K562 (cell line): ENCODE data around the gene SLC9A1. TPM values are rescaled to one million over a fixed set of nuclear protein-coding genes. Genes with fewer than 3 reads are reported as not detected.
A peak's percentile ranks its signal among the peaks of the same experiment; 100 is the strongest.

Experiments
- BCL6 ChIP-seq: fragments of 250-450 bp; sonication (Bioruptor Pico); IDR thresholded peaks from 2 replicates; pipeline ENCODE4 v1.4.0; 2020
- BRD4 ChIP-seq: fragments of 200-600 bp; sonication (generic); IDR thresholded peaks from 2 replicates; pipeline ENCODE4 v1.6.1; 2017; ENCODE audit warnings: inconsistent platforms
- COPS2 ChIP-seq: fragments of 450-650 bp; conservative IDR thresholded peaks from 2 replicates; pipeline ENCODE4 v1.6.1; 2016; ENCODE audit warnings: mild to moderate bottlenecking, moderate library complexity
- EZH2 ChIP-seq: IDR thresholded peaks from 2 replicates; pipeline ENCODE4 v1.6.1; 2012; ENCODE audit warnings: low read depth, mild to moderate bottlenecking, inconsistent platforms, low read length, borderline replicate concordance
- HMG20A ChIP-seq: fragments of 450-650 bp; formaldehyde crosslinking; conservative IDR thresholded peaks from 2 replicates; pipeline ENCODE4 v1.4.0; 2020; ENCODE audit warnings: mild to moderate bottlenecking, mixed read lengths
- MYNN ChIP-seq, 2 experiments: sonication (generic); formaldehyde crosslinking in 1 of 2; IDR thresholded peaks; 2 replicates each; pipeline versions ENCODE4 v1.5.0 to v1.6.1; 2016 to 2020; ENCODE audit warnings: antibody characterized with exemption in 1 of 2, missing genetic modification reagents in 1 of 2
- NCOA2 ChIP-seq, 2 experiments: fragments of 450-650 bp; IDR thresholded peaks; 2 replicates each; pipeline ENCODE4 v1.6.1; 2018; ENCODE audit warnings: mild to moderate bottlenecking in 2 of 2, moderate library complexity in 1 of 2; ENCODE audit not compliant: partially characterized antibody in 2 of 2
- RNF2 ChIP-seq: sonication (generic); IDR thresholded peaks from 2 replicates; pipeline ENCODE4 v1.6.1; 2016
- SIN3B ChIP-seq: fragments of 450-650 bp; IDR thresholded peaks from 2 replicates; pipeline ENCODE4 v1.6.1; 2017; ENCODE audit warnings: low read depth, mild to moderate bottlenecking, moderate library complexity
- STAT5A ChIP-seq: IDR thresholded peaks from 2 replicates; pipeline ENCODE4 v1.6.1; 2012; ENCODE audit warnings: low read length, inconsistent platforms, borderline replicate concordance
- STAT6 ChIP-seq: sonication (generic); formaldehyde crosslinking; IDR thresholded peaks from 2 replicates; pipeline ENCODE4 v1.8.1; 2023; ENCODE audit warnings: mild to moderate bottlenecking, missing genetic modification reagents
- TAL1 ChIP-seq: fragments of 450-650 bp; IDR thresholded peaks from 2 replicates; pipeline ENCODE4 v1.6.1; 2016; ENCODE audit warnings: mild to moderate bottlenecking
- TCF3 ChIP-seq: sonication (generic); formaldehyde crosslinking; IDR thresholded peaks from 2 replicates; pipeline ENCODE4 v1.4.0; 2020; ENCODE audit warnings: mild to moderate bottlenecking, missing genetic modification reagents
- U2AF1 ChIP-seq: fragments of 200-400 bp; formaldehyde crosslinking; optimal IDR thresholded peaks from 2 replicates; pipeline ENCODE3; 2017; ENCODE audit warnings: mild to moderate bottlenecking, low read depth, low read length, moderate library complexity
- XRCC3 ChIP-seq: fragments of 450-650 bp; IDR thresholded peaks from 2 replicates; pipeline ENCODE4 v1.6.1; 2017; ENCODE audit warnings: mild to moderate bottlenecking, moderate library complexity
- XRCC4 ChIP-seq: IDR thresholded peaks from one replicate; pipeline ENCODE4 v1.6.1; 2011; ENCODE audit not compliant: insufficient read depth, insufficient read length; ENCODE audit errors: extremely low read depth
- XRCC5 ChIP-seq: fragments of 200-400 bp; formaldehyde crosslinking; IDR thresholded peaks from 2 replicates; pipeline ENCODE4 v1.6.1; 2017; ENCODE audit warnings: low read depth, mild to moderate bottlenecking, low read length
- ZNF316 ChIP-seq: fragments of 450-650 bp; IDR thresholded peaks from 2 replicates; pipeline ENCODE4 v1.6.1; 2016
- ZNF518B ChIP-seq: fragments of 250-450 bp; sonication (Bioruptor Pico); IDR thresholded peaks from 2 replicates; pipeline ENCODE4 v1.5.0; 2021; ENCODE audit warnings: mild to moderate bottlenecking, moderate library complexity
- ZNF830 ChIP-seq: fragments of 250-450 bp; sonication (Bioruptor Pico); IDR thresholded peaks from 2 replicates; pipeline ENCODE4 v1.5.0; 2021; ENCODE audit warnings: mild to moderate bottlenecking
- polyA plus RNA-seq, 8 experiments: library from polyadenylated mRNA; depleted of rRNA in 4 of 8; stranded (reverse) in 5 of 8; unstranded in 3 of 8; fragments of >200 nt; fragmentation: Nextera tagmentation in 2 of 8; fragmentation: Illumina TruSeq in 1 of 8; extraction: Ambion mirVana in 2 of 8; extraction: Trizol in 1 of 8; gene quantifications; 2 replicates each; pipeline versions ENCODE4 v1.2.1 to v1.2.3, GENCODE V29; 2011 to 2014; ENCODE audit warnings: inconsistent platforms in 1 of 8, missing spikeins in 1 of 8
- total RNA-seq, 7 experiments: library from RNA; depleted of rRNA in 6 of 7; stranded (reverse); fragments of >200 nt in 6 of 7; fragmentation: Illumina TruSeq in 2 of 7; extraction: Trizol in 2 of 7; gene quantifications; 2 replicates each; pipeline versions ENCODE4 v1.2.1 to v1.2.3, GENCODE V29; 2011 to 2021; ENCODE audit warnings: low replicate concordance in 1 of 7
- TF ChIP-seq, protein P1 (sequence below): fragments of 200-800 bp; sonication (Bioruptor generic); IDR thresholded peaks from 2 replicates; pipeline ENCODE4 v1.6.1; 2017; ENCODE audit warnings: missing genetic modification characterization, missing compliant biosample characterization
- TF ChIP-seq, protein P2 (sequence below): fragments of 450-650 bp; IDR thresholded peaks from 2 replicates; pipeline ENCODE4 v1.6.1; 2017; ENCODE audit warnings: antibody characterized with exemption

SLC9A1 gene
- total and polyA plus RNA-seq, 9 of the 15 experiments (the other 6 are each of a cell fraction or from before 2014, with no cell fraction given): 0.59 to 14.4 (median 2.0) TPM

- TF ChIP-seq ZNF518B (CRISPR knock-in tag) (no peak), XRCC5 (no peak), HMG20A (no peak), XRCC3 (no peak), RNF2 (peak; percentile 77), U2AF1 (no peak), BCL6 (CRISPR knock-in tag) (no peak), TAL1 (peak; percentile 82), XRCC4 (no peak), ZNF316 (no peak), ZNF830 (CRISPR knock-in tag) (no peak), TCF3 (peak; percentile 89), NCOA2 (IDR thresholded peaks at IDR 0.05; ENCODE audit: partially characterized antibody in 2 of 2) (no peak), BRD4 (no peak), SIN3B (no peak), STAT6 (CRISPR knock-in tag) (no peak), COPS2 (no peak), MYNN (IDR thresholded peaks at IDR 0.05) (0 out of 2 replicates have a peak, but pooled peaks have one; percentile 51), MYNN (CRISPR knock-in tag; IDR thresholded peaks at IDR 0.05) (no peak), STAT5A (no peak; the same call in 1 of the 2 replicates), EZH2 (no peak)
- TF ChIP-seq, protein P1, sequence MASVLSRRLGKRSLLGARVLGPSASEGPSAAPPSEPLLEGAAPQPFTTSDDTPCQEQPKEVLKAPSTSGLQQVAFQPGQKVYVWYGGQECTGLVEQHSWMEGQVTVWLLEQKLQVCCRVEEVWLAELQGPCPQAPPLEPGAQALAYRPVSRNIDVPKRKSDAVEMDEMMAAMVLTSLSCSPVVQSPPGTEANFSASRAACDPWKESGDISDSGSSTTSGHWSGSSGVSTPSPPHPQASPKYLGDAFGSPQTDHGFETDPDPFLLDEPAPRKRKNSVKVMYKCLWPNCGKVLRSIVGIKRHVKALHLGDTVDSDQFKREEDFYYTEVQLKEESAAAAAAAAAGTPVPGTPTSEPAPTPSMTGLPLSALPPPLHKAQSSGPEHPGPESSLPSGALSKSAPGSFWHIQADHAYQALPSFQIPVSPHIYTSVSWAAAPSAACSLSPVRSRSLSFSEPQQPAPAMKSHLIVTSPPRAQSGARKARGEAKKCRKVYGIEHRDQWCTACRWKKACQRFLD: 0 out of 2 replicates have a peak, but pooled peaks have one; percentile 21
- TF ChIP-seq, protein P2, sequence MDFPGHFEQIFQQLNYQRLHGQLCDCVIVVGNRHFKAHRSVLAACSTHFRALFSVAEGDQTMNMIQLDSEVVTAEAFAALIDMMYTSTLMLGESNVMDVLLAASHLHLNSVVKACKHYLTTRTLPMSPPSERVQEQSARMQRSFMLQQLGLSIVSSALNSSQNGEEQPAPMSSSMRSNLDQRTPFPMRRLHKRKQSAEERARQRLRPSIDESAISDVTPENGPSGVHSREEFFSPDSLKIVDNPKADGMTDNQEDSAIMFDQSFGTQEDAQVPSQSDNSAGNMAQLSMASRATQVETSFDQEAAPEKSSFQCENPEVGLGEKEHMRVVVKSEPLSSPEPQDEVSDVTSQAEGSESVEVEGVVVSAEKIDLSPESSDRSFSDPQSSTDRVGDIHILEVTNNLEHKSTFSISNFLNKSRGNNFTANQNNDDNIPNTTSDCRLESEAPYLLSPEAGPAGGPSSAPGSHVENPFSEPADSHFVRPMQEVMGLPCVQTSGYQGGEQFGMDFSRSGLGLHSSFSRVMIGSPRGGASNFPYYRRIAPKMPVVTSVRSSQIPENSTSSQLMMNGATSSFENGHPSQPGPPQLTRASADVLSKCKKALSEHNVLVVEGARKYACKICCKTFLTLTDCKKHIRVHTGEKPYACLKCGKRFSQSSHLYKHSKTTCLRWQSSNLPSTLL: no peak
These were observed 2.3 kb upstream of the SLC9A1 start (continued) for GRCh38 chr1:27157194-27157593.
